HEK293T (cell line): ENCODE measurements around the gene TMEM273.

ENCODE experiments used
- CTCF ChIA-PET: fragments of 350-600 bp; formaldehyde crosslinking; extraction: SDS; loops from one replicate; lab custom pipeline; 2021; ENCODE audit warnings: antibody characterized with exemption, inconsistent platforms; lab: Yijun Ruan, JAX
- POLR2A ChIA-PET: fragments of 350-600 bp; formaldehyde crosslinking; extraction: SDS; loops from one replicate; lab custom pipeline; 2020; ENCODE audit warnings: antibody characterized with exemption, inconsistent platforms; lab: Yijun Ruan, JAX
- DNase-seq: peaks from one replicate; pipeline ENCODE4 v3.0.0; 2012; ENCODE audit warnings: mixed read lengths; ENCODE audit errors: extremely low spot score
- ARNT ChIP-seq: fragments of 450-650 bp; IDR thresholded peaks from 2 replicates; pipeline ENCODE4 v1.6.1; 2017; ENCODE audit warnings: mild to moderate bottlenecking
- BHLHE40 ChIP-seq: fragments of 450-650 bp; IDR thresholded peaks from 2 replicates; pipeline ENCODE4 v1.6.1; 2016; ENCODE audit warnings: mild to moderate bottlenecking, moderate library complexity, borderline replicate concordance
- CTBP1 ChIP-seq: fragments of 450-650 bp; IDR thresholded peaks from 2 replicates; pipeline ENCODE4 v1.6.1; 2016; ENCODE audit warnings: borderline replicate concordance
- ELF4 ChIP-seq: fragments of 450-650 bp; IDR thresholded peaks from 2 replicates; pipeline ENCODE4 v1.6.1; 2017; ENCODE audit warnings: antibody characterized with exemption
- FOXA1 ChIP-seq: fragments of 450-650 bp; IDR thresholded peaks from 2 replicates; pipeline ENCODE4 v1.6.1; 2016; ENCODE audit warnings: mild to moderate bottlenecking
- FOXK2 ChIP-seq: fragments of 450-650 bp; IDR thresholded peaks from 2 replicates; pipeline ENCODE4 v1.6.1; 2016; ENCODE audit warnings: mild to moderate bottlenecking
- FOXM1 ChIP-seq: fragments of 450-650 bp; IDR thresholded peaks from 2 replicates; pipeline ENCODE4 v1.6.1; 2017; ENCODE audit warnings: mild to moderate bottlenecking, borderline replicate concordance
- HDGF ChIP-seq: fragments of 450-650 bp; IDR thresholded peaks from 2 replicates; pipeline ENCODE4 v1.6.1; 2017; ENCODE audit warnings: antibody characterized with exemption, borderline replicate concordance
- L3MBTL2 ChIP-seq: fragments of 450-650 bp; conservative IDR thresholded peaks from 2 replicates; pipeline ENCODE4 v1.6.1; 2016; ENCODE audit warnings: mild to moderate bottlenecking
- LEF1 ChIP-seq: fragments of 450-650 bp; IDR thresholded peaks from 2 replicates; pipeline ENCODE4 v1.6.1; 2017; ENCODE audit warnings: mild to moderate bottlenecking, borderline replicate concordance
- NFRKB ChIP-seq: fragments of 450-650 bp; IDR thresholded peaks from 2 replicates; pipeline ENCODE4 v1.6.1; 2016; ENCODE audit warnings: mild to moderate bottlenecking, moderate library complexity
- PKNOX1 ChIP-seq: fragments of 450-650 bp; IDR thresholded peaks from 2 replicates; pipeline ENCODE4 v1.6.1; 2016
- SP1 ChIP-seq: fragments of 450-650 bp; IDR thresholded peaks from 2 replicates; pipeline ENCODE4 v1.6.1; 2017
- SUZ12 ChIP-seq: fragments of 450-650 bp; IDR thresholded peaks from 2 replicates; pipeline ENCODE4 v1.6.1; 2016; ENCODE audit warnings: mild to moderate bottlenecking
- TARDBP ChIP-seq: fragments of 450-650 bp; IDR thresholded peaks from 2 replicates; pipeline ENCODE4 v1.6.1; 2016
- ZNF384 ChIP-seq: fragments of 450-650 bp; IDR thresholded peaks from 2 replicates; pipeline ENCODE4 v1.6.1; 2016

The TMEM273 gene

GRCh38 chr10:49187950-49188761 is at the start of gene TMEM273:
TMEM273 (minus strand) TSS chr10:49188391; CDS start chr10:49188336, 55 bp downstream.
- CTCF ChIA-PET, result no interaction called here
- POLR2A ChIA-PET, result no interaction called here
- no peak for TF ChIP-seq LEF1
- TF ChIP-seq PKNOX1, result no peak
- no peak for TF ChIP-seq SP1
- no peak for TF ChIP-seq SUZ12
- no peak for TF ChIP-seq ARNT
- TF ChIP-seq NFRKB, result no peak
- no peak for TF ChIP-seq ELF4
- no peak for TF ChIP-seq FOXA1
- no peak for TF ChIP-seq L3MBTL2
- TF ChIP-seq HDGF, result no peak
- DNase-seq, result no peak

- POLR2A ChIA-PET, result no interaction called here
- TF ChIP-seq ELF4 (no peak), FOXM1 (no peak), FOXA1 (no peak), HDGF (no peak), ARNT (no peak), BHLHE40 (no peak), CTBP1 (no peak), FOXK2 (no peak), SP1 (no peak), ZNF384 (no peak), L3MBTL2 (no peak), SUZ12 (no peak), TARDBP (no peak), NFRKB (no peak), LEF1 (no peak)
- CTCF ChIA-PET, result no interaction called here
Observed at GRCh38 chr10:49237985-49238384, 49.8 kb upstream of the TMEM273 start.

GRCh38 chr10:49235392-49235791 is 47.2 kb upstream of the TMEM273 start:
- POLR2A ChIA-PET, result no interaction called here
- CTCF ChIA-PET, result no interaction called here
- no peak for DNase-seq
- no peak for TF ChIP-seq FOXK2
- no peak for TF ChIP-seq ZNF384
- TF ChIP-seq FOXA1, result no peak

More at GRCh38 chr10:49237985-49238384, 49.8 kb upstream of the TMEM273 start:
- no peak for DNase-seq

GRCh38 chr10:49231086-49231820 is 43.1 kb upstream of the TMEM273 start:
- no peak for DNase-seq
- CTCF ChIA-PET, result no interaction called here
- POLR2A ChIA-PET, result no interaction called here
- TF ChIP-seq TARDBP (no peak), LEF1 (no peak), ARNT (no peak), FOXK2 (no peak), HDGF (no peak), NFRKB (no peak), ZNF384 (no peak), PKNOX1 (no peak), FOXM1 (no peak), SP1 (no peak), ELF4 (no peak), BHLHE40 (no peak), SUZ12 (no peak), FOXA1 (no peak), CTBP1 (no peak), L3MBTL2 (no peak)

- CTCF ChIA-PET, result no interaction called here
- no peak for DNase-seq
- POLR2A ChIA-PET, result no interaction called here
- TF ChIP-seq ARNT (no peak), BHLHE40 (no peak), L3MBTL2 (no peak), FOXM1 (no peak), ZNF384 (no peak), TARDBP (no peak), SP1 (no peak), FOXK2 (no peak), SUZ12 (no peak), FOXA1 (no peak)
Observed at GRCh38 chr10:49230004-49230403, 41.8 kb upstream of the TMEM273 start.

- ChIA-PET POLR2A (no interaction called here), CTCF (no interaction called here)
- TF ChIP-seq LEF1 (no peak), ARNT (no peak), SUZ12 (no peak), ELF4 (no peak), L3MBTL2 (no peak), SP1 (no peak), FOXM1 (no peak), CTBP1 (no peak), BHLHE40 (no peak), NFRKB (no peak), FOXK2 (no peak), TARDBP (no peak), FOXA1 (no peak), HDGF (no peak), PKNOX1 (no peak), ZNF384 (no peak)
- no peak for DNase-seq
Observed at GRCh38 chr10:49228677-49229076, 40.5 kb upstream of the TMEM273 start.
